ACC112 (cell line): ENCODE results near the gene IDH3B.

Experiments
- H2AFZ ChIP-seq: fragments of 200-600 bp; sonication (generic); one replicate; pipeline ENCODE4 v1.6.0; 2017; ENCODE audit warnings: antibody characterized with exemption, low read length; ENCODE audit not compliant: unreplicated experiment
- H3K27ac ChIP-seq: fragments of 200-600 bp; sonication (generic); 2 replicates; pipeline ENCODE4 v1.5.1; 2014; ENCODE audit warnings: low read depth, mild to moderate bottlenecking, antibody characterized with exemption, low read length, moderate library complexity
- H3K27me3 ChIP-seq: fragments of 200-600 bp; sonication (generic); 2 replicates; pipeline ENCODE4 v1.6.1; 2014; ENCODE audit warnings: mild to moderate bottlenecking, antibody characterized with exemption, low read length, moderate library complexity, mixed read lengths; ENCODE audit not compliant: insufficient read depth
- H3K36me3 ChIP-seq: fragments of 200-600 bp; sonication (generic); 2 replicates; pipeline ENCODE4 v1.6.1; 2016; ENCODE audit warnings: mild to moderate bottlenecking, antibody characterized with exemption, low read length, moderate library complexity, mixed read lengths; ENCODE audit not compliant: insufficient read depth
- H3K4me1 ChIP-seq: fragments of 200-600 bp; sonication (generic); one replicate; pipeline ENCODE4 v1.6.1; 2016; ENCODE audit warnings: low read length, mixed read lengths; ENCODE audit not compliant: insufficient read depth, unreplicated experiment, control insufficient read depth
- H3K4me3 ChIP-seq: fragments of 200-600 bp; sonication (generic); 2 replicates; pipeline ENCODE4 v1.5.1; 2014; ENCODE audit warnings: mild to moderate bottlenecking, low read depth, low read length
- H3K79me2 ChIP-seq: fragments of 200-600 bp; sonication (generic); one replicate; pipeline ENCODE4 v1.6.0; 2016; ENCODE audit warnings: low read length; ENCODE audit not compliant: control insufficient read depth, unreplicated experiment, insufficient read depth

The IDH3B gene

DNA sequence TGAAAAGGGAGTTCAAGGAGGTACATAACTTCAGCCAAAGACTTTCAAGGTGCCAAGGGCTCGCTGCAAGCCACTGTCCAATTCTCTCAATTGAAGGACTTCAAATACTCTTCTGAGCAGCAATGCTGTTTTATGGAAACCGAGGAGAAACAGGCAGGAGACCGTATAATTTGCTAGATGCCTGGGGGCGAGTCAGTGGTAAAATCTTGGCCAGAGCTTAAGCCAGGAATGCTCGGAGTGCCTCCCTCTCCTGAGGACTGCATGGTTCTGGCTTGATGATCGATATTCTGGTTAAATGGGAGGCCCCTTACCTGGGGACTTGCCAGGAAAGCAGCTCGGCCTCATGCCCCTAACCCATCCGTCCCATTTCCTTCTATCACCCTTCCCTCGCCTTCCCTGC is 47.4 kb downstream of the IDH3B start:
- H3K27ac ChIP-seq: no peak overlapping the region
- H3K79me2 ChIP-seq: no peaks in the 10 kb centered on the region
- H3K27me3 ChIP-seq: peaks cover 61% of the 10 kb centered on the region
- H2AFZ ChIP-seq: no peak overlapping the region
- no peak overlapping the region for H3K4me3 ChIP-seq
- H3K4me1 ChIP-seq: no peaks in the 10 kb centered on the region
- H3K36me3 ChIP-seq: no peaks in the 10 kb centered on the region

DNA sequence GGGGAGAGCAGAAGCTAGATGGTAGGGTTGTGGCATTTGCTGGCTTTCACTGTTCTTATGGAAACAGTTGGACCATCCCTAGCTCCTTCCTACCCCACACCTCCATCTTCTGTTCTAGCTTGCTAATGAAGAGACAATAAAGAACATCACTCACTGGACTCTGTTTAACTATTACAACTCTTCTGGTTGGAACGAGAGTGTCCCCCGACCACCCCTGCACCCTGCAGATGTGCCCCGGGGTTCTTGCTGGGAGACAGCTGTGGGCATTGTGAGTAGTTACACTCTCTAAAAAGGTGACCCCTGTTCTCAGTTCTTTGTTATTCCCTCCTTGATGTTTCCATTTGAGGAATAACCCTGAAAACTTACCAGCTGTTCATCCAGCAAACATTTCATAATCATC is 51.9 kb downstream of the IDH3B start:
- Histone ChIP-seq H3K4me1 (no peaks in the 10 kb centered on the region), H2AFZ (no peak overlapping the region), H3K27me3 (peaks cover 69% of the 10 kb centered on the region), H3K4me3 (no peak overlapping the region), H3K36me3 (no peaks in the 10 kb centered on the region), H3K79me2 (no peaks in the 10 kb centered on the region), H3K27ac (no peak overlapping the region)

DNA sequence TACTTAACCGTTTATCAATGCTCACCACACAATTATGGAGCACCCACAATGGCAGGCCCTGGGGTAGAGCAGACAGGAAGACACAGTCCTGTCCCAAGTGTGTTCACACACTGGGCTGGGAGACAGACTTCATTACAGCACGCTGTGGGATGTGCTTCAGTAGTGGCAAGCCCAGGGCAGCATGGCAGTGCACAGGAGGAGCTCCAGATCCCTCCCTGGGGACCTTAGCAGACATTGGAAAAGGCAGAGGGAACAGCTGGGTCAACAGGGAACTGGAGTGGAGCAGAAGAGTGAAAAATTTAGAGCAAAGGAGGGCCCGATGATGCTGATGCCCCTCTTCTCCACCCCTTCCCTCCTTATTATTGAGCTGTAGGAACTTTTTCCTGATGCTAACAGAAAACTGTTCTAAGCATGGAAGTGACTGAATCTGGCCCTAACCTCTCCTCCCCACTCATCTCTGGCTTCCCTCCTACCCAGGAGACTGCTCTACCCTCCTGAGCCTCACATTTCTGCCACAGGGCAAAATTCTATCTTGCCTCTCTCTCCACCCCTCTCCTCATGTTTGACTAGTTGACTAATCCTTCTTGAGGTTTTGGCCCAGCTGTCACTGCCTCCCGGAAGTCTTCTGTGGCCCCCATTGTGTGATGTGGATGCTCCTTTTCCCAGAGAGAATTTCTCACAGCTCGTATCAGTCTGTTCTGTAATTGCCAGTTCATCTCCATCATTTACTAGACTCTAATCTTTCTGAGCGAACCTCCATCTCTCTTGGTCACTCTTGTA is 52.9 kb downstream of the IDH3B start:
- Histone ChIP-seq H3K27ac (no peak overlapping the region), H3K79me2 (no peaks in the 10 kb centered on the region), H3K4me3 (no peak overlapping the region)

DNA sequence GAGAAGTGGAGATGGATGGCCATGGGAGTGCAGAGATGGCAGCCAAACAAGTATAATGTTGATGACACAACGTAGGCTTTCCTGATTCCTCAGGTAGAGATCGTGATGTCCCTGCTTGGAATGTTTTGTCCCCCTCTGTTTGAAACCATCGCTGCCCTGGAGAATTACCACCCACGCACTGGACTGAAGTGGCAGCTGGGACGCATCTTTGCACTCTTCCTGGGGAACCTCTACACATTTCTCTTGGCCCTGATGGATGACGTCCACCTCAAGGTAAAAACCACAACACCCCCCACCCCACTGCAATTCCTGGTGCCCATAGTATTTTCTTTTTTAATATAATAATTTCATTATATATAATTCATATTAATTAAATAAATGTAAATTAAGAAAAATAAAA is 53.7 kb downstream of the IDH3B start:
- H3K27ac ChIP-seq: no peak overlapping the region
- H3K27me3 ChIP-seq: peaks cover 52% of the 10 kb centered on the region
- H3K4me1 ChIP-seq: no peaks in the 10 kb centered on the region
- no peak overlapping the region for H2AFZ ChIP-seq
- no peak overlapping the region for H3K4me3 ChIP-seq
- H3K36me3 ChIP-seq: no peaks in the 10 kb centered on the region
- H3K79me2 ChIP-seq: no peaks in the 10 kb centered on the region

More for the DNA sequence above, 52.9 kb downstream of the IDH3B start:
- Histone ChIP-seq H3K36me3 (no peaks in the 10 kb centered on the region), H3K4me1 (no peaks in the 10 kb centered on the region), H2AFZ (no peak overlapping the region), H3K27me3 (peaks cover 60% of the 10 kb centered on the region)
